NAMALWA (cell line): ENCODE measurements around the gene TBKBP1.
"Not testable (repeated sequence)": the region's sequence is repeated elsewhere in the genome, so short reads cannot be mapped to it uniquely, and the experiment has no call there.

Experiments used
- DNase-seq: peaks from one replicate; pipeline ENCODE4 v3.0.0-alpha.2; 2015; ENCODE audit warnings: low spot score

The TBKBP1 gene

DNA sequence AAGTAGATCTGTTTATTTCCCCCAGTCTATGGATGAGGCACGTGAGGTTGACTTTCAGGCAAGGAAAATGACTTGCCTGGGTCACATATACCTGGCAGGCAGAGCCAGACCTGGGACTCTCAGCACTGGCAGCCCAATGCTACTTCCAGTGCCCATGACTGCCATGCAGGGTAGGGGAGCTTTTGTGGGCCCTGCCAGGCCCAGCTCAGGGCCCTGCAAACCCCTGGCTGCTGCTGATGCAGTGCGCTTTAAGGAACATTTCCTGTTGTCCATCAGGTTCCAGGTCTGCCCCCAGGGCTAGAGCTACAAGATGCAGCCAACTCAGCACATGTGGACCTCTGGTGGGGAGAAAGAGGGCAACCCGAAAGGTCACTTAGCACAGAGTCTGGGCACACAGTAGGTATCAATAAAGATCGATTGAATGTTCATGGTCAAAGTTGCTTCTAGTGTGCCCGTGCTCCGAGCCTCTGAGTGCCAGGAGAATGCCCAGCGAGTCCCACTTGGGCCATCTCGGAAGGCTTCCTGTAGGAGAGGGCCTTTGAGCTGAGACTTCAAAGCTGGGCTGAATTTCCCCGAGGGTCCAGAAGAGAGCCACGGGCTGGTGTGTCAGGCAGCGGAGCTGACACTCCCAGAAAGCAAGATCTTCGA is 38.6 kb downstream of the TBKBP1 start:
- DNase-seq = no peak

GRCh38 chr17:47733047-47733673 is 39.2 kb downstream of the TBKBP1 start, which contains the start of gene TBX21:
TBX21 (plus strand) TSS chr17:47733236; CDS start chr17:47733455, 219 bp downstream.
- peak; percentile 93 for DNase-seq

DNA sequence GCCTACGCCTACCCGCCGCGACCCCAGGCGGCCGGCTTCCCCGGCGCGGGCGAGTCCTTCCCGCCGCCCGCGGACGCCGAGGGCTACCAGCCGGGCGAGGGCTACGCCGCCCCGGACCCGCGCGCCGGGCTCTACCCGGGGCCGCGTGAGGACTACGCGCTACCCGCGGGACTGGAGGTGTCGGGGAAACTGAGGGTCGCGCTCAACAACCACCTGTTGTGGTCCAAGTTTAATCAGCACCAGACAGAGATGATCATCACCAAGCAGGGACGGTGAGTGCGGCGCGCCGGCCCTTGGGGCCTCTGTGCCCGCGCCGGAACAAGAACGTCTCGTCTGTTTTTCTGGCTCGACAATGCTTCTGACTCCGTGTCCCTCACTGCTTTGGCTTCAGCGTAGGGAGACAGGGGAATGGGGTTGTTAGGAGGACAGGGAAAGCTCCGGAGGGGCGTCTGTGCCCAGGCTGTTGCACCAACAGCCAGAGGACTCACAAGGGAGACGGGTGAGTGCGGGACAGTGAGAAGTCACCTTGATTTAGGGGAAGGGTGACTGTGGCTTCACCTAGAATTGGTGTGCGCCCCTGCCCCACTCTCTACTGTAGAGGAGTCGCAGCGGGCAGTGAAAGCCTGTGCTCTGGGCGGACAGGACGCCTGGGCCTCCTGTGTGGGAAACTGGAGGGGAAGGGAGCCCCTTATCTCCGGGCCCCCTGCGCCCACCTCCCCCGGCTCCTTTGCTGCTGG is 39.9 kb downstream of the TBKBP1 start:
- DNase-seq = peak; percentile 31

DNA sequence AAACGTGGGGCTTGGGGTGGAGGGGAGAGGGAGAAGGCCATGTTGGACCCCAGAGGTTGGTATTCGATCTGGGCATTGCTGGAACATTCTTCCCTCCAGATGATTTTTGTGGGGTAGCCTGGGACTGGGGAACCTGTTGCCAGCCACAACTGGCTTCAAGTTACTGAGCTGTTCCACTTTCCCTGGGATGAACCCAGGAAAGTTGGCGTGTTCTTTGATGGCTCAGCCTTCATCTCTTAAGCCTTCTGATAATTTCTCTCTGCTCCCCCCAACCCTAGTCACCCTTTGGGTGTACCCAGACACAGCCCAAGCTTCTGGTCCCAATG is 41.1 kb downstream of the TBKBP1 start:
- no peak for DNase-seq

- peak; percentile 70 for DNase-seq
These were observed 41.6 kb downstream of the TBKBP1 start for GRCh38 chr17:47735536-47736011.

DNA sequence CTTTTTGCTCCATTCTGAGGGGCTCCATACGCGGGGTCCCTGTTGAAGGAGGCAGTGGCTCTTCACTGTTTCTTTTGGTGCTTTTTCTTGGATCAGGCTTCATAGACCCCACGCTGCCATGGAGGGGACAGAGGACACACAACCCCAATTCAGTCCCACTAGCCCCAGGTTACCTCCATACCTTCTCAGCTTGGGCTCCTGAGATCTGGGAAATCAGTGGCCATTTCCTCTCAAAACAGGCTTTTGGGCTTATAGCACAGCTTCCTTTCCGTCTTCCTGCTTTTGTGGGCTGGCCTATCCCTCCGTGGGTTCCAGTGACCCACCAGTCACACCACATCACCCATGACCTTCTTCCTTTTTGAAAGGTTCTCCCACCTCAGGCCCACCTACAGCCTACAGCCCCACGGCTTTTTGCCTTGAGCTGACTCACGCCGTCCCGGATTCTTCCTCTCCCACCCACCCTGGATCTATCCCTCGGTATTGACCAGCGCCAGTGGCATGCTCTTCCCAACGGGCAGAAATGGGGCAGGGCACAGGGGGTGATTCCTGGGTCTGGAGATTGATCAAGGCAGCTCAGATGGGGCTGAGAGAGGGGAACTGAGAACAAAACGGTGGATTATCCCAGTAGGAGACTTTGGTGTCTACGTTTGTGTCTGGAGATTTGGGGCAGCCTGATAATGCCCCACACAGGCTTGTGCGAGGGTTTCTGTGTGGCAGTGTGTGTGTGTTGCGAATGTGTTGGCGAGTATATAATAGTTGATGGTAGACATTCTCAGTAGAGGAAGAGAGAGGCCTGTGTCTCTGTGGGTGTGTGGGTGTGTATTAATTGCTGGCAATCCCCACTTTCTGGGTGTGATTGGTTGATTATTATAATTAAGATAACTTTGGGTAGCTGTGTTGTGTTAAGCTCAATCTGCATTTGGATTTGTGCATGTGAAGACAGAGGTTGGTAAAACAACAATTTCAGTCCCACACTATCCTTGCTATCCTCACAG is 42.8 kb downstream of the TBKBP1 start:
- DNase-seq = no peak

DNA sequence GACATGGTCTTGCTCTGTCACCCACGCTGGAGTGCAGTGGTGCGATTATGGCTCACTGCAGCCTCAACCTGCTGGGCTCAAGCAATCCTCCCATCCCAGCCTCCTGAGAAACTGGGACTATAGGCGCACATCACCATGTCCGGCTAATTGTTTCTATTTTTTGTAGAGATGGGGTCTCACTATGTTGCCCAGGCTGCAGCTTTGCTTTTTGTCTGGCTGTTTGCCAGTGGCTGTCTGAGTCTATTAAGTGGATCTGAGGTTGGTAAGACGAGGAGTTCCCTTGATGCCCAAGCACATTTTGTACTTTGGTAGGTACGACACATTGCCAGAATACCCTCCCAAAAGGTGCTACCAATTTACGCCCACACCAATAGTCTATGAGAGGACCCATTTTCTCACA is 44.2 kb downstream of the TBKBP1 start:
- no peak for DNase-seq

DNA sequence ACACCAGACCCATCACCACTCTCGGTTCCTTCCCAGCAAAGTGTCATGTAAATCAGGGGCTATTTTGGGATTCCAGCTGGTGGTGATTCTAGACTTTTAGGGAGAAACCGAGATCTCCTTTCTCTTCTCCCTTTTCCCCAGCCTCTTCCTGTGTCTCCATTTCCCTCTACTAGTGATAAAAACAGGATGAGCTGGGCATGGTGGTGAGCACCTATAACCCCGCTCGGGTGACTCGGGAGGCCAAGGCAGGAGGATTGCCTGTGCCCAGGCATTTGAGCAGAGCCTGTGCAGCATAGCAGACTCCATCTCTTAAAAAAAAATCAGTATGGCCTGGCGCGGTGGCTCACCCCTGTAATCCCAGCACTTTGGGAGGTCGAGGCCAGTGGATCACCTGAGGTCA is 45.2 kb downstream of the TBKBP1 start:
- no peak for DNase-seq

GRCh38 chr17:47739945-47740344 is 46.0 kb downstream of the TBKBP1 start:
- DNase-seq = not testable (repeated sequence)

DNA sequence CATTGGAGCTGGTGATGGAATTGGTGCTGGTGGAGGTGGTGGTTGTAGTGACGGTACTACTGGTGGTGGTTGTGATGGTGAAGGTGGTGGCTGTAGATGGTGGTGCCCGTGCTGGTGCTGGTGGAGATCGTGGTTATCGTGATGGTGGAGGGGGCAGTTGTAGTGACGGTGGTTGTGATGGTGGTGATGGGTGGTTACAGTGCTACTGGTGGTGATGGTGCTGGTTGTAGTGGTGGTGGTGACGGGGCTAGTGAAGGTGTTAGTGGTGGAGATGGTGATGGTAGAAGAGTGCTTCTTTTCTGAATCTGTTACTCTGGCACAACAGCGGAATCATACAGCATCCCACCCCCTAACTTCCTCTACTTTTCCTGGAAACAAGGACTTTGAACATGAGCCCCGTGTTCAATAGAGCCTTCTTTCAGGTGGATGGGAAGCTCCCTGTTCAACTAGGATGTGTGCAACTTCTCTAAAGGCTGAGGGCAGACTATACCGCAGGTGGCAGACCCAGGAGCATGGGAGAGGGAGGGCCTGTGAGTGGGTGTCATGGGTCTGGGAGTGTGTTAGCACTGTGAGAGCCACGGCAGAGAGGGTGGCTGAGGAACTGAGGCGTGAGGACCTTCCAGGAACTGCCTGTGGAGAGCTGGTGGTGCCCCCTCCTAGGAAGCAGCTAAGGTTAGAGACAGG is 47.3 kb downstream of the TBKBP1 start:
- DNase-seq = no peak

GRCh38 chr17:47741793-47742145 is 47.8 kb downstream of the TBKBP1 start:
- peak; percentile 29 for DNase-seq

DNA sequence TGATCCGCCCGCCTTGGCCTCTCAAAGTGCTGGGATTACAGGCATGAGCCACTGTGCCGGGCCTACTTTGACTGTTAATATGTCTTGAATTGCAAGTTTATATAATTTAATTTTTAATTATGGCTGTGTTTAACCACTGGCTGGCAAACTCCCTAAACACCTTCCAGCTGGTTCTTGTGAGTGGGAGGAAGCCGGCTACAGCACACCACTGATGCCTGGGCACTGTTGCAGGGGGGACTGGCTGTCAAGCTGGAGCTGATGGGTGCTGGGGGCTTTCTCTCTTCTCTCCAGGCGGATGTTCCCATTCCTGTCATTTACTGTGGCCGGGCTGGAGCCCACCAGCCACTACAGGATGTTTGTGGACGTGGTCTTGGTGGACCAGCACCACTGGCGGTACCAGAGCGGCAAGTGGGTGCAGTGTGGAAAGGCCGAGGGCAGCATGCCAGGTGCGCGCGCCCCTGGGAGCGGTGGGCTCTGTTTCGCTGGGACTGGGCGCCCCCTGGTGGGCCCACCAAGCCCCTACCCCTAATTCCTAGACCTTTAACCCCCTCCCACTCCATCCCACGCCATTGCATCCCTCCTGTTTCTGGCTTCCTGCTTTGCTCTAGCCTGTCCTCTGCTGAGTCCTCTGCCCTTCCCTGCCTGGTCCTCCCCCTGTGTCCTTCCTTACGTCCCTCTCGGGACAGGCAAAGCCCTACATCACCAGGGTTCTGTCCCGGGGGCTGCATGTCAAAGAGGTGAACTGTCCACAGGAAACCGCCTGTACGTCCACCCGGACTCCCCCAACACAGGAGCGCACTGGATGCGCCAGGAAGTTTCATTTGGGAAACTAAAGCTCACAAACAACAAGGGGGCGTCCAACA is 48.6 kb downstream of the TBKBP1 start:
- peak; percentile 64 for DNase-seq

GRCh38 chr17:47744168-47745036 is 50.4 kb downstream of the TBKBP1 start:
- DNase-seq = no peak

GRCh38 chr17:47745037-47745380 is 51.0 kb downstream of the TBKBP1 start:
- DNase-seq = no peak

DNA sequence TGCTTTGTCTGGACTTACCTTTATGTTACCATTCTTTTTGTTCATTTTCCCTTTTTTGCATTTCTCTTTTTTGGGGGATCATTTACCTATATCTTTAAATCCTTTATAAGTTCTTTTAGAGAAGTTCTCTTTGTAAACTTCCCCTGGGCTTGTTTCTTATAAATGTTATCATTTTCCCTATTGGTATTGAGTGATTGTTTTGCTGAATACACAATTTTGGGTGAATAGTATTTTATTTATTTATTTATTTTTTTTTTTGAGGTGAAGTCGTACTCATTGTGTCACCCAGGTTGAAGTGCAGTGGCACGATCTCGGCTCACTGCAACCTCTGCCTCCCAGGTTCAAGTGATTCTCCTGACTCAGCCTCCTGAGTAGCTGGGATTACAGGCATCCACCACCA is 57.5 kb downstream of the TBKBP1 start:
- no peak for DNase-seq

DNA sequence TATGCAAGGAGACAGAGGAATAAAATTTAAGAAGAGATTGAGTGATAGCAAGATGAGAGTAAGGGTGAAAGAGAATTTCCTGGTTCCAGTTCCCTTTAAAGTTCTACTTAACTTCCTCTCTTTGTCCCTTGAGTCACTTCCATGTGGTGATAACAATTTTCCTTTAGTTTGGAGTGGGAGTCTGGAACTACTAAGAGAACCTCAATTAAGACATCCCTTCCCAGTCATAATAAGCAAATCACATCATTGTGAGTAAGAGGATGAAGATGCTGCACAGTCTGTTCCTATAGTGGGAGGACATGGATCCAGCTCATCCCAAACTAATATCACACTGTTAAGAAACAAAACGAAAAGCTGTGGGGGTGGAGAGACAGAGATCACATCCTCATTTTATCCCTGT is 63.4 kb downstream of the TBKBP1 start:
- DNase-seq = no peak

- DNase-seq = no peak
These were observed 66.6 kb downstream of the TBKBP1 start for GRCh38 chr17:47760409-47761140.
